ENCODE data around the gene LCOR.

The LCOR gene

GRCh38 chr10:96973809-96974747 lies 142.0 kb downstream of the LCOR start:
- TF ChIP-seq TCF4 (CRISPR knock-in tag; IDR thresholded peaks at IDR 0.05; ENCODE audit: borderline replicate concordance) = peak; percentile 67; the same call in 1 of the 2 replicates
- no peak for TF ChIP-seq ZFP30 (CRISPR knock-in tag; IDR thresholded peaks at IDR 0.05)
- TF ChIP-seq RARB (CRISPR knock-in tag; IDR thresholded peaks at IDR 0.05) = no peak
- peak; percentile 43; the same call in 2 of the 3 replicates for ATAC-seq

DNA sequence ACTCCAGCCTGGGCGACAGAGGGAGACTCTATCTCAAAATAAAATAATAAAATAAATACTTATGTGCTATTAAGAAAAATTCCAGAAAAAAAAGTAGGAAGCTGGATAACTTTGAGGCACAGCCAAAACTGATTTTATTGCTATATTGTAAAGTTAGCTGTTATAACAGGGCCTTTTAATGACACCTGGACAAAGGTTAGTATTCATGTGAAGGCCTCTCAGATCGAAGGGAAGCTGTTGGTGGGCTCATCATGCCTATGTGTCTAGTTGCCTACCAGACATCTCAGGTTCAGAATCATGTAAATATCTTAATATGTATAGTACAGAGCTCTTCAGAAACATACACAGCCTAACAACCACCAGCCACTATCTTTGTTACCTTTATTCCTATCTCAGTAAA lies 143.0 kb downstream of the LCOR start:
- no peak for ATAC-seq
- TF ChIP-seq ZC3H10 (CRISPR knock-in tag; IDR thresholded peaks at IDR 0.05) = no peak
- TF ChIP-seq ZNF565 (CRISPR knock-in tag; conservative IDR thresholded peaks at IDR 0.05; ENCODE audit: low read depth) = no peak
- TF ChIP-seq ESRRG (CRISPR knock-in tag; IDR thresholded peaks at IDR 0.05) = no peak
- no peak for TF ChIP-seq TSHZ2 (CRISPR knock-in tag; IDR thresholded peaks at IDR 0.05)
- no peak for TF ChIP-seq ZFP3 (CRISPR knock-in tag; IDR thresholded peaks at IDR 0.05)
- no peak for TF ChIP-seq GLIS3 (CRISPR knock-in tag; IDR thresholded peaks at IDR 0.05)
- TF ChIP-seq, protein P1, sequence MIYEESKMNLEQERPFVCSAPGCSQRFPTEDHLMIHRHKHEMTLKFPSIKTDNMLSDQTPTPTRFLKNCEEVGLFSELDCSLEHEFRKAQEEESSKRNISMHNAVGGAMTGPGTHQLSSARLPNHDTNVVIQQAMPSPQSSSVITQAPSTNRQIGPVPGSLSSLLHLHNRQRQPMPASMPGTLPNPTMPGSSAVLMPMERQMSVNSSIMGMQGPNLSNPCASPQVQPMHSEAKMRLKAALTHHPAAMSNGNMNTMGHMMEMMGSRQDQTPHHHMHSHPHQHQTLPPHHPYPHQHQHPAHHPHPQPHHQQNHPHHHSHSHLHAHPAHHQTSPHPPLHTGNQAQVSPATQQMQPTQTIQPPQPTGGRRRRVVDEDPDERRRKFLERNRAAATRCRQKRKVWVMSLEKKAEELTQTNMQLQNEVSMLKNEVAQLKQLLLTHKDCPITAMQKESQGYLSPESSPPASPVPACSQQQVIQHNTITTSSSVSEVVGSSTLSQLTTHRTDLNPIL (CRISPR knock-in tag; IDR thresholded peaks at IDR 0.05; ENCODE audit: low read depth) = no peak
- TF ChIP-seq BACH2 (CRISPR knock-in tag; IDR thresholded peaks at IDR 0.05; ENCODE audit: borderline replicate concordance) = no peak
- TF ChIP-seq TCF4 (CRISPR knock-in tag; IDR thresholded peaks at IDR 0.05; ENCODE audit: borderline replicate concordance) = no peak
- TF ChIP-seq ZNF70 (CRISPR knock-in tag; IDR thresholded peaks at IDR 0.05) = no peak
- TF ChIP-seq, protein P2, sequence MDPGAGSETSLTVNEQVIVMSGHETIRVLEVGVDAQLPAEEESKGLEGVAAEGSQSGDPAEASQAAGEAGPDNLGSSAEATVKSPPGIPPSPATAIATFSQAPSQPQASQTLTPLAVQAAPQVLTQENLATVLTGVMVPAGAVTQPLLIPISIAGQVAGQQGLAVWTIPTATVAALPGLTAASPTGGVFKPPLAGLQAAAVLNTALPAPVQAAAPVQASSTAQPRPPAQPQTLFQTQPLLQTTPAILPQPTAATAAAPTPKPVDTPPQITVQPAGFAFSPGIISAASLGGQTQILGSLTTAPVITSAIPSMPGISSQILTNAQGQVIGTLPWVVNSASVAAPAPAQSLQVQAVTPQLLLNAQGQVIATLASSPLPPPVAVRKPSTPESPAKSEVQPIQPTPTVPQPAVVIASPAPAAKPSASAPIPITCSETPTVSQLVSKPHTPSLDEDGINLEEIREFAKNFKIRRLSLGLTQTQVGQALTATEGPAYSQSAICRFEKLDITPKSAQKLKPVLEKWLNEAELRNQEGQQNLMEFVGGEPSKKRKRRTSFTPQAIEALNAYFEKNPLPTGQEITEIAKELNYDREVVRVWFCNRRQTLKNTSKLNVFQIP (CRISPR knock-in tag; IDR thresholded peaks at IDR 0.05; ENCODE audit: borderline replicate concordance, low read depth) = no peak
- TF ChIP-seq PPARA (CRISPR knock-in tag; IDR thresholded peaks at IDR 0.05; ENCODE audit: borderline replicate concordance) = no peak
- no peak for TF ChIP-seq SNAI2 (CRISPR knock-in tag; IDR thresholded peaks at IDR 0.05)
- TF ChIP-seq ARNTL (CRISPR knock-in tag; IDR thresholded peaks at IDR 0.05; ENCODE audit: borderline replicate concordance, low read depth) = no peak
- TF ChIP-seq ISL1 (CRISPR knock-in tag; IDR thresholded peaks at IDR 0.05) = no peak

GRCh38 chr10:96978621-96979154 lies 146.6 kb downstream of the LCOR start:
- TF ChIP-seq ZNF70 (CRISPR knock-in tag; IDR thresholded peaks at IDR 0.05) (no peak), ZNF565 (CRISPR knock-in tag; conservative IDR thresholded peaks at IDR 0.05; ENCODE audit: low read depth) (no peak), OSR1 (CRISPR knock-in tag; IDR thresholded peaks at IDR 0.05) (no peak), ZFP30 (CRISPR knock-in tag; IDR thresholded peaks at IDR 0.05) (no peak), TSHZ2 (CRISPR knock-in tag; IDR thresholded peaks at IDR 0.05) (no peak), ZFP3 (CRISPR knock-in tag; IDR thresholded peaks at IDR 0.05) (no peak), TCF4 (CRISPR knock-in tag; IDR thresholded peaks at IDR 0.05; ENCODE audit: borderline replicate concordance) (no peak), ZC3H10 (CRISPR knock-in tag; IDR thresholded peaks at IDR 0.05) (no peak), TOX (CRISPR knock-in tag; IDR thresholded peaks at IDR 0.05; ENCODE audit: borderline replicate concordance) (no peak), RARB (CRISPR knock-in tag; IDR thresholded peaks at IDR 0.05) (no peak), ESRRG (CRISPR knock-in tag; IDR thresholded peaks at IDR 0.05) (no peak)
- TF ChIP-seq, protein P3, sequence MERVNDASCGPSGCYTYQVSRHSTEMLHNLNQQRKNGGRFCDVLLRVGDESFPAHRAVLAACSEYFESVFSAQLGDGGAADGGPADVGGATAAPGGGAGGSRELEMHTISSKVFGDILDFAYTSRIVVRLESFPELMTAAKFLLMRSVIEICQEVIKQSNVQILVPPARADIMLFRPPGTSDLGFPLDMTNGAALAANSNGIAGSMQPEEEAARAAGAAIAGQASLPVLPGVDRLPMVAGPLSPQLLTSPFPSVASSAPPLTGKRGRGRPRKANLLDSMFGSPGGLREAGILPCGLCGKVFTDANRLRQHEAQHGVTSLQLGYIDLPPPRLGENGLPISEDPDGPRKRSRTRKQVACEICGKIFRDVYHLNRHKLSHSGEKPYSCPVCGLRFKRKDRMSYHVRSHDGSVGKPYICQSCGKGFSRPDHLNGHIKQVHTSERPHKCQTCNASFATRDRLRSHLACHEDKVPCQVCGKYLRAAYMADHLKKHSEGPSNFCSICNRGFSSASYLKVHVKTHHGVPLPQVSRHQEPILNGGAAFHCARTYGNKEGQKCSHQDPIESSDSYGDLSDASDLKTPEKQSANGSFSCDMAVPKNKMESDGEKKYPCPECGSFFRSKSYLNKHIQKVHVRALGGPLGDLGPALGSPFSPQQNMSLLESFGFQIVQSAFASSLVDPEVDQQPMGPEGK (CRISPR knock-in tag; IDR thresholded peaks at IDR 0.05; ENCODE audit: borderline replicate concordance) = no peak
- TF ChIP-seq, protein P1 (CRISPR knock-in tag; IDR thresholded peaks at IDR 0.05; ENCODE audit: low read depth) = no peak
- no peak for ATAC-seq

Data from SK-N-SH treated with all-trans-retinoic acid at 6 μM for 48 hours (cell line).